Measurements from ENCODE around the gene ZNF225.

GRCh38 chr19:44076325-44076724 is 36.9 kb upstream of the ZNF225 start:
- TF ChIP-seq POLR2AphosphoS5 (IDR thresholded peaks at IDR 0.05; ENCODE audit: low read depth, low read length) (no peak), REST (IDR thresholded peaks at IDR 0.05; ENCODE audit: insufficient read depth in 1 of 2, low read depth in 2 of 2, low read length in 2 of 2) (no peak), TAF1 (IDR thresholded peaks at IDR 0.05; ENCODE audit: borderline replicate concordance, insufficient read depth, low read length) (no peak)

Measured in PFSK-1 (cell line).